ENCODE measurements around the gene ARID1B.
"Not testable (repeated sequence)": the region's sequence is repeated elsewhere in the genome, so short reads cannot be mapped to it uniquely, and the experiment has no call there.

ARID1B gene

GRCh38 chr6:156967852-156968251 lies 190.7 kb downstream of the ARID1B start:
- no peak for DNase-seq (ENCODE audit: low spot score)

DNA sequence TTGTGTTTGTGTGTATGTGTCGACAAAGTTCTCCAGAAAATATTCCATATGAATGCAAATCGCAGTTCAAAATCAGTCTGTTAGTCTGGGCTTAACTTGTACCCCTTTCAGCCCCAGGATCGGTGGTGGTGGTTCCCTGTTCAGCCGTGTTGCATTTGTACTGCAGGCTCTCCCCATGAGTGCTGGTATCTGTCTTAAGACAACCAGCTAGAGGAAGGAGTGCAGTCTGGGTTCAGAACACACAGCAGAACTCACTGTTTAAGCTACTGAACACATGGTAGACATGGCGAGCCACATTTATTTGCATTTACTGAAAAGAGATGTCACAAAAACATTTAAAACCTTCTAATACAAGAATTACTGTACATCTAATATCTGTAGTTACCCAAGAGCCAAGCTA lies 192.1 kb downstream of the ARID1B start:
- DNase-seq (ENCODE audit: low spot score) = no peak

- DNase-seq (ENCODE audit: low spot score) = no peak
Observed at GRCh38 chr6:156970595-156971112, 193.5 kb downstream of the ARID1B start.

DNA sequence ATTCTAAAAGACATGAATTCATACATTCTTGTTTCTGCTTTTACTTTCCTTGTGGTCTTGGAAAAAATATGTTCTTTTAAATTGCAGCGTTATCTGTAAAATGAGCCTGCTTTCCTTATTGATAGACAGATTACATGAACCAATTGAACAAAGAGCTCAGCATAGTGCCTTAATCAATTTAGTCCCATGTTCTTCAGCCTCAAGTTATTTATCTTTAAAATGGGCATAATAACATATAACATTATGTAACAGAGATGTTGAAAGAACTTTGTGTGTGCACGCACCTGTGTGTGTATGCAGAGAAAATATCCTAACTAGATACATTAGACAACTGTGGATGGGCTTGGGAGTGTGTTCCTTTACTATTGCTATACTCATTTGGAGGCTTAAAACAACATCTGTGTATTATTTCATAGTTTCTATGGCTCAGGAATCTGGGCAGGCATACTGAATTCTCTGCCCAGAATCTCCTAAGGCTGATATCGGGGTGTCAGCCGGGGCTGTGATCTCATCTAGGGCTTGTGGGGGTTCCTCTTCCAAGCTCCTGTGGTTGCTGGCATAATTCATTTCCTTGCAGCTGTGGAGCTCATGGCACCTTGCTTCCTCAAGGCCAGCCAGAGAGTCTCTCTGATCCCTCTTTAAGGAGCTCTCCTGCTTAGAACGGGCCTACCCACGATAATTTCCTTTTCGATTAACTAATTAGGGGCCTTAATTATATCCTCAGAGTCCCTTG lies 194.1 kb downstream of the ARID1B start:
- DNase-seq (ENCODE audit: low spot score) = no peak

- no peak for DNase-seq (ENCODE audit: low spot score)
Observed at GRCh38 chr6:156972145-156972544, 195.0 kb downstream of the ARID1B start.

DNA sequence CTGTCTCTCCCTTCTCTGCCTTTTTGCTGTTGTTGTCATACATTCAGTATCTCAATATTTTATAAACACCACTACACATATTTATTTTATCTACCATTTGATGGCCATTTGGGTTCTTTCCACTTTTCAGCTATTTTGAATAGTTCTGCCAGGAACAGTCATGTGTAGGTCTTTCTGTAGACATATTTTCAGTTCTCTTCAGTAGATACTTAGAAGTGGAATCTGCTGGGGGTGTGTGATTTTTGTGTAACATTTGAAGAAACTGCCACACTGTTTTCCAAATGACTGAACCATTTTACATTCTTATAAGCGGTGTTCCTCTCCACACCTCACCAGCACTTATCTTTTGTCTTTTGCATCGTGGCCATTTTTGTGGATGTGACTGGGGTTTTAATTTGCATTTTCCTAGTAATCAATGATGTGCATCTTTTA lies 197.7 kb downstream of the ARID1B start:
- DNase-seq (ENCODE audit: low spot score) = no peak

GRCh38 chr6:156975414-156975813 lies 198.2 kb downstream of the ARID1B start:
- no peak for DNase-seq (ENCODE audit: low spot score)

GRCh38 chr6:156976216-156977127 lies 199.3 kb downstream of the ARID1B start:
- no peak for DNase-seq (ENCODE audit: low spot score)

DNA sequence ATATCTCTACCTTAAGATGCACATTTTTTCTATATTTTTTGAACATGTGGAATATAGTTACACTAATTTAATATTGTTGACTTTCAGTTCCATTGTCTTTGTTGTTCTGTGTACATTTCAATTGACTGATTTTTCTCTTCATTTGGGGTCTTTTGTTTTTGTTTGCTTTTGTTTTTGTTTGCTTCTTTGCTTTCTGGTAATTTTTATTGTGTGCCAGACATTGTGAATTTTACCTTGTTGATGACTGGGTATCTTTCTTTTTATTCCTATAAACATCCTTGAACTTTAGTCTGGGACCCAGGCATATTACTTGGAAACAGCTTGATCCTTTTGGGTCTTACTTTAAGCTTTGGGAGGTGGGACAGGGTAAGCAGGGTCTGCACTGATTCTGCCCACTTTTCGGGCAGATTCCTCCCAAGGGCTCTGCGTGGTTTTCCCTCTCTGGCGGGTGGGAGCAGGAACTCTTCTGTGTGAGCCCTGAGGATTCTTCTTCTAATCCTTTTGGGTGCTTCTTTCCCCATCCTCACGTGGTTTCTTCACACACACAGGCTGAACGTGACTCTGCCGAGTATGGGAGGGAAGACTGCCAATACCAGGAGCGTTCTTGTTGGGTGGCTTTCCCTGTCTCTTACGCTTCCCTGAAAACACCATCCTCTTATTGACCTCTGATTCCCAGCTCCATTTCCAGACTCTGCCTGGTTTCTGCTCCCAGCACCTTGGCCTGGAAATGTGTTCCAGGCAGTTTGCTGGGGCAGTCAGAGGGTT lies 200.5 kb downstream of the ARID1B start:
- DNase-seq (ENCODE audit: low spot score) = no peak

DNA sequence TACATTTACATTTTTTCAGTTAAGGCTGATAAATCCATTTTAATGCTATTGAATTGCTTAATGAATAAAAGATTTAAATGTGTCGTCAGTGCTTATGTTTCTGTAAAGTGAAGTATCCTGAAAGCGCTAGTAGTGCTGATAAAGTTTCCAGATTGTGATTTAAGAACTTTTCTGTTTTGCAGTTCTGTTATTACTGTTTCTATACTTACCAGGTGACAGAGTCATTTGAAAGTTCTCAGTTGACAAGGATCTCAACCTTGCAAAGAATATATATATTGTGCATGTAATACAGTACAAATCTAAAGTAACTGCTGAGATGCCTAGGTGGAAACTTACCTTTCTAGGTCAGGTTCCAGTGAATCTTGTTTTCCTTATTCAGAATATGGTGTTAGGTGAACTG lies 201.8 kb downstream of the ARID1B start:
- no peak for DNase-seq (ENCODE audit: low spot score)

DNA sequence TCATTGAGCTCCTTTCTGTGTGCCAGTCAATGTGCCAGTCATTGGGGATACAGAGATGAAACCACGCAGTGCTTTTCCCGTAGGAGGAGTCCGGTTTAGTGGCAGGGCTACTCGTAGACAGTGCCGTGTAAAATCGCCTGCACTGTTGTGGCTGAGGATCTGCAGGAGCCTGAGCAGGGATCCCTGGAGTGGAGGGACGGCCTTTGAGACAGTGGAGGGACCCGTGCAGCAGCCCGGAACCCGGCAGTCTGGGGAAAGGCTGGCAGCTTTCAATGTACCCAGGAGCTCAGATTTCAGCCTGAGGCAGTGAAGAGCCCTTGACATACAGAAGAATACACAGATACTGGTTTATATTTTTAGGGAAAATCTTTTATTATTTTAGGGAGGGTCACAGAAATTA lies 203.3 kb downstream of the ARID1B start:
- no peak for DNase-seq (ENCODE audit: low spot score)

- DNase-seq (ENCODE audit: low spot score) = no peak
Observed at GRCh38 chr6:156980948-156981347, 203.8 kb downstream of the ARID1B start.

- DNase-seq (ENCODE audit: low spot score) = no peak
Observed at GRCh38 chr6:156982168-156982567, 205.0 kb downstream of the ARID1B start.

DNA sequence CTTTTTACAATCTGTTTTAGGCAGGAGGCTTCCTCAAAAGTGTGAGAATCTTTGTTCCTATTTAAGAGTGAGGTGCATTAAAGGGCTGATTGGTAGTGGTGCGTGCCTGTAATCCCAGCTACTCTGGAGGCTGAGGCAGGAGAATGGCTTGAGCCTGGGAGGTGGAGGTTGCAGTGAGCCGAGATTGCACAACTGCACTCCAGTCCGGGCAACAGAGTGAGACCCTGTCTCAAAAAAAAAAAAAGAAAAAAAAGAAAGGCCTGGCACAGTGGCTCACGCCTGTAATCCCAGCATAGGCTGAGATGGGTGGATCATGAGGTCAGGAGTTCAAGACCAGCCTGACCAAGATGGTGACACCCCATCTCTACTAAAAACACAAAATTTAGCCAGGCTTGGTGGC lies 205.7 kb downstream of the ARID1B start:
- DNase-seq (ENCODE audit: low spot score) = not testable (repeated sequence)

GRCh38 chr6:156984178-156984738 lies 207.1 kb downstream of the ARID1B start:
- no peak for DNase-seq (ENCODE audit: low spot score)

DNA sequence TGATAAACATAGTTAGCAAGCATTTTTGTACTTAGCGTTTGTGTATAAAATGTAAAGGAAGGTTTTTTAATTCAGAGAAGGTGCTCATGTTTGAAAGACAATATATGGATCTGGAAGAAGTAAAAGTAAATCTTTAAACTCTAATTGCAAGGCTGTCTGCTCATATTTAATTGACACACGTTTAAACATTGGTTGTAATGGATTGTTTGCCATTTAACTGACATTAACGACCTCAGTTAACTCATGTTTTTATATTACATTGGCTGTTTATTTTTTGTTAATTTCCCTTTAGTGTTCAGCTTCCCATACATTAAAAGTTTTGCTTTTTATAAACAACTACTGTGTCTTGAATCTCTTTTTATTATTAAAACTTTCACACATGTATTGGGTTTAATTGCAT lies 208.1 kb downstream of the ARID1B start:
- DNase-seq (ENCODE audit: low spot score) = no peak

DNA sequence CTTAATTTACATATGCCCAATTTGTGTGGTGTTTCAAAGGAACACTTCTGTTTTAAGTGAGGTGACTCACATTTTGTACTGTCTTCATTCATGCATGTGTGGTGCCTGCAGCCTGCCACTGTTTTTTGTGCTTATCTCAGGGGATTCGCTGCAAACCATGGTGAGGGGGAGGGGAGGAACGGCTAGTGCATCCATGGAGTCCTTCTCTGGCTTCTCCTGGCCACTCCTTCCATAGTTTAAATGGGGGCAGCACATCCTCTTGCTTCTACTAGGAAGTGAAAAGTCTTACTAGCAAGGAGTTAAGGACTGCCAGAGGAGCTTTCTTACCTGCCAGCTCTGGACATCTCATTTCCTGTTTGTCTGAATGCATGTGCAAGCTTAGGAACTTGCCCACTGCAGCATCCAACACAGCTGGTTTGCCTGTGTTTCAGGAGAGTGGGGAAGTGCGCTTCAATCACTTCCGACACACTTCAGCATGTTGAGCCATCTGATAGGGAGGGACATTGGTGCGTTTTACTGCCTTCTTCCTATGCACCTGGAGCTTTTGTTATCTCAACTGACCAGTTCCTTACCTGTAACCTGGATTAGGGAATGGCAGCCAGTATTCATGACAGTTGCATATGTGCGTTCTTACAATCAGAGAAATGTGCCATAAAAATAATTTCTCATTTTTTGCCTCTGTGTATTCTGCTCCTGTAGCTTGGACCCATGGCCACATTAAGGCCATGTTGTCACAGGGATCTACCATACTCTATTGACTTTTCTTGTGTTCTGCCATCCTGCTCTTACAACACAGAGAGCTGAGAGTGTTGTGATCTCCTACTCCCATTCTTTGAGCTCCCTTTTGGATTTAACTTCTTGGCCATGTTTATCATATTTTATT lies 211.3 kb downstream of the ARID1B start:
- DNase-seq (ENCODE audit: low spot score) = no peak

DNA sequence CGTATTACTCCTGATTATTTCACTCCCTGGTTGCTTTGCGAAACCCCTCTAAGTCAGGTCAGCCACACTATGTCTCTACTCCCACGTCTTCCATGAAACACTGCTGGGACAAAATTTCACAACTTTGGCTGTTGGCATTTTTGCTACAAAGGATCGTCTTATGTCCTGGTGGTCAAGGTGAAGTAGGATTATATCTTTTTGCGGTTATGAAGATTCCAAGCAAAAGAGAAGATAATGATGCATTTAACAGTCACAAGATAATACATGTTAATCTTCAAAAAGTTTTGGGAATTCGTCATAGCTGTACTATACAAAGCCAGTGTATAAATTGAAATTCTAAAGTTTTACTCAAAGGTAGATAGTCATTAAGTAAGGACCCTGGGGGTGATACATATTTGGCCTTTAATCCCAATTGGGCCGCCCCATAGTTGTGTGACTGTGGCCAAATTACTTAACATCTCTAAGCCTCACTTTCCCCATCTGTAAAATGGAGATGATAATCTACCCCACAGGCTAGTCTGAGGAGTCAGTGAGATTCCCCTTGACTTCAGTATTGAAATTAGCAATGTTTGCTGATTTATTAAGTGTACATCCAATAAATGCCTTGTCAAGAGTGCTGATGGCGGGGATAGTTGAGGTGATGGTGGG lies 212.1 kb downstream of the ARID1B start:
- DNase-seq (ENCODE audit: low spot score) = no peak

DNA sequence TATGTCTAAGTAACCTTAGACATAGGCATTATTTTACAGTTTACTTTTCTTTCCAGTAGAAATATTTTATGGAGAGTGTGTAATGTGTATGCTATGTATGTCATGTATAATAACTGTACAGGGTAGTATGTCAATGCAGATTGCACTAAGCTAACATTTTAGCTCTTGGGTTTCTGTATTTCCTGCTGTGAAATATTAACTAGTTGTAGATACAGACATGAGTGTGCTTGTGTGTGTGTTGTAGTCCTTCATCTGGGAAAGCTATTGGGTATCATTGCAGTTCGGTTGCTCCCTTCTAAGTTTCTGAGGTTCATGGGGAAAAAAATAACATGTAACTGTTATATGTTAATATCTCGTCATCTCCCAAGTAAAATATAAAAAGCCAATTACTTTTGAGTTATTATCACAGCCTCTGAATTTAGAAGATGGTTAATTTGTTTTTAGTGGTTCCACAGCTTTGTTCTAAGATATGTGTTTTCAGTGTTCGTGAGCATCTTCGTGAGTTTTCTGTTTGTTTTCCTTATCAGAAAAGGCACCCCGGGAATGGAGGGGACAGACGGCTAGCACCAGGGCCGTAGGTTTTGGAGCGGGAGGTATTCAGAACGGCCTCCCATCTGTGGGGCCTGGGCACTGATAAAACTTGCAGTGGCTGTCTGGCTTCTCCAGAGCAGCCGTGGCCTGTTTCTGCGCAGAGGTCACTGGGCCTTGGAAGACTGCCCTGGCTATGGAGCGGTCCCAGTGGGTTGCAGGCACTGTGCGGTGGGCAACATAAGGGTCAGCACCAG lies 215.0 kb downstream of the ARID1B start:
- DNase-seq (ENCODE audit: low spot score) = no peak

DNA sequence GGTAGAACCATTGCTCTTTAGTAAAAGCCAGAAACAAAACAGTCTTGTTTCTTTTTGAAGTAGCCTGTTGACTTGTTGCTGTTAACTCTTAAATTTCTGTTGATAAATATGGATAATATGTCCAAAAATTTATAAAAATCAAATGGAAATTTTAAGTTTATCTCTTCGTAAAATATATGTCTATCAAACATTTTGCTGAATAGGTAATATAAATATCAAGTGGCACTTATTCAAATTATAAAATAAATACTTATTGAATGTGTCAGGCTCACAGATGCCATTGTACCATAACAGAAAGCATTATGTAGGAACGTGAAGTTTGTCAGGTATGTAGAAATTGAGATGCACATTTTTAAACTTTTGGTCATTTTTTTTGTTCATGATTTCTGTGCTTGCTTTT lies 216.5 kb downstream of the ARID1B start:
- DNase-seq (ENCODE audit: low spot score) = no peak

Measured in AG08396 (cell line).